SK-N-SH (cell line): ENCODE results near the gene GOLGB1. TPM values are rescaled to one million over a fixed set of nuclear protein-coding genes. Genes with fewer than 3 reads are reported as not detected.

Experiments
- CTCF ChIA-PET: fragments of 300-600, 350-600 bp; formaldehyde crosslinking; extraction: SDS; loops from one replicate; lab custom pipeline; 2021; lab: Yijun Ruan, JAX
- POLR2A ChIA-PET: fragments of 350-600 bp; sonication (Branson Sonifier 250); formaldehyde crosslinking; extraction: SDS; loops from one replicate; lab custom pipeline; 2020; ENCODE audit warnings: antibody characterized with exemption, inconsistent platforms; lab: Yijun Ruan, JAX
- DNase-seq: peaks from one replicate; pipeline ENCODE4 v3.0.0; 2012
- H2AFZ ChIP-seq: fragments of 200-600 bp; sonication (generic); 2 replicates; pipeline ENCODE4 v1.8.1; 2016; ENCODE audit warnings: antibody characterized with exemption, mild to moderate bottlenecking, low read depth
- H3F3A ChIP-seq: fragments of 200-600 bp; sonication (generic); replicated peaks from 2 replicates; pipeline ENCODE3; 2016; ENCODE audit warnings: antibody characterized with exemption, mild to moderate bottlenecking; ENCODE audit not compliant: insufficient read depth
- H3K27ac ChIP-seq, 2 experiments: fragments of 200-500 bp in 1 of 2; fragments of 200-600 bp in 1 of 2; sonication (Bioruptor generic) in 1 of 2; sonication (generic), shearing (Covaris generic) in 1 of 2; 2 replicates each; pipeline versions ENCODE4 v1.5.1 to v1.6.1; 2014 to 2016; ENCODE audit warnings: low read depth in 2 of 2, inconsistent platforms in 1 of 2, low read length in 1 of 2, mild to moderate bottlenecking in 1 of 2, mixed read lengths in 1 of 2
- H3K27me3 ChIP-seq: fragments of 200-600 bp; sonication (generic), shearing (Covaris generic); 2 replicates; pipeline ENCODE4 v1.6.1; 2016; ENCODE audit warnings: mixed run types; ENCODE audit not compliant: insufficient read depth
- H3K36me3 ChIP-seq, 2 experiments: fragments of 200-500 bp in 1 of 2; fragments of 200-600 bp in 1 of 2; sonication (Bioruptor generic) in 1 of 2; sonication (generic) in 1 of 2; replicated peaks in 1 of 2; 2 replicates each; pipeline versions ENCODE3 to v1.5.1; 2014 to 2016; ENCODE audit warnings: low read length in 1 of 2, mild to moderate bottlenecking in 1 of 2; ENCODE audit not compliant: insufficient read depth in 2 of 2, control insufficient read depth in 1 of 2
- H3K4me1 ChIP-seq, 2 experiments: fragments of 200-500 bp in 1 of 2; fragments of 200-600 bp in 1 of 2; sonication (Bioruptor generic) in 1 of 2; sonication (generic), shearing (Covaris generic) in 1 of 2; 2 replicates each; pipeline versions ENCODE4 v1.5.1 to v1.6.1; 2014 to 2016; ENCODE audit warnings: low read depth in 1 of 2, low read length in 1 of 2, mixed run types in 1 of 2; ENCODE audit not compliant: insufficient read depth in 2 of 2, control insufficient read depth in 1 of 2
- H3K4me2 ChIP-seq: fragments of 200-600 bp; sonication (generic), shearing (Covaris generic); 2 replicates; pipeline ENCODE4 v1.6.1; 2017; ENCODE audit warnings: mixed run types
- H3K4me3 ChIP-seq, 2 experiments: fragments of 200-500 bp in 1 of 2; fragments of 200-600 bp in 1 of 2; sonication (Bioruptor generic) in 1 of 2; sonication (generic), shearing (Covaris generic) in 1 of 2; 2 replicates each; pipeline versions ENCODE4 v1.5.1 to v1.8.1; 2014 to 2016; ENCODE audit warnings: low read depth in 2 of 2, inconsistent platforms in 1 of 2, low read length in 1 of 2, mild to moderate bottlenecking in 1 of 2, mixed read lengths in 1 of 2, moderate library complexity in 1 of 2
- H3K79me2 ChIP-seq: fragments of 200-600 bp; sonication (generic); 2 replicates; pipeline ENCODE4 v1.8.1; 2017; ENCODE audit warnings: mild to moderate bottlenecking; ENCODE audit not compliant: insufficient read depth
- H3K9ac ChIP-seq: fragments of 200-600 bp; sonication (generic); 2 replicates; pipeline ENCODE4 v1.6.1; 2017; ENCODE audit warnings: mixed run types
- H3K9me2 ChIP-seq: fragments of 200-600 bp; sonication (generic); 2 replicates; pipeline ENCODE4 v1.6.1; 2017; ENCODE audit warnings: mixed run types
- H3K9me3 ChIP-seq: fragments of 200-600 bp; sonication (generic); 2 replicates; pipeline ENCODE4 v1.6.1; 2017; ENCODE audit warnings: mixed run types, mild to moderate bottlenecking, moderate library complexity
- H4K20me1 ChIP-seq: fragments of 200-600 bp; sonication (generic); 2 replicates; pipeline ENCODE4 v1.6.1; 2017; ENCODE audit warnings: mild to moderate bottlenecking, mixed run types; ENCODE audit not compliant: insufficient read depth
- ELF1 ChIP-seq: IDR thresholded peaks from 2 replicates; pipeline ENCODE4 v1.4.0; 2012
- EP300 ChIP-seq, 2 experiments: IDR thresholded peaks; 2 replicates each; pipeline versions ENCODE4 v1.4.0 to v1.6.1; 2012; ENCODE audit warnings: borderline replicate concordance in 1 of 2, low read depth in 1 of 2, low read length in 1 of 2
- FOSL2 ChIP-seq: IDR thresholded peaks from 2 replicates; pipeline ENCODE4 v1.4.0; 2012; ENCODE audit warnings: low read depth, mild to moderate bottlenecking, moderate library complexity, borderline replicate concordance
- FOXJ3 ChIP-seq: sonication (generic); formaldehyde crosslinking; IDR thresholded peaks from 2 replicates; pipeline ENCODE4 v1.5.1; 2020; ENCODE audit warnings: mild to moderate bottlenecking, missing genetic modification reagents
- FOXM1 ChIP-seq: IDR thresholded peaks from 2 replicates; pipeline ENCODE4 v1.4.0; 2012; ENCODE audit warnings: low read depth, mild to moderate bottlenecking
- GATA2 ChIP-seq: sonication (generic); formaldehyde crosslinking; IDR thresholded peaks from 2 replicates; pipeline ENCODE4 v1.5.0; 2020; ENCODE audit warnings: mild to moderate bottlenecking, missing genetic modification reagents
- RCOR1 ChIP-seq: fragments of 150-350 bp; IDR thresholded peaks from 2 replicates; pipeline ENCODE4 v1.6.1; 2017; ENCODE audit warnings: antibody characterized with exemption, low read length
- REST ChIP-seq: IDR thresholded peaks from 2 replicates; pipeline ENCODE4 v1.6.1; 2012; ENCODE audit warnings: mild to moderate bottlenecking, low read depth, low read length, moderate library complexity
- RFX5 ChIP-seq: IDR thresholded peaks from 2 replicates; pipeline ENCODE4 v1.6.1; 2012; ENCODE audit warnings: mild to moderate bottlenecking, improper control_type of control experiment, low read length
- RXRA ChIP-seq: IDR thresholded peaks from 2 replicates; pipeline ENCODE4 v1.4.0; 2012; ENCODE audit warnings: low read depth, mild to moderate bottlenecking, borderline replicate concordance
- TCF12 ChIP-seq: IDR thresholded peaks from 2 replicates; pipeline ENCODE4 v1.4.0; 2012
- USF2 ChIP-seq: fragments of 150-350 bp; IDR thresholded peaks from 2 replicates; pipeline ENCODE4 v1.6.1; 2017; ENCODE audit warnings: antibody characterized with exemption, low read length, low read depth, borderline replicate concordance
- WGBS: methylation state at CpG from one replicate; pipeline ENCODE4 v1.1.6; 2017; ENCODE audit warnings: low lambda C conversion rate; 5-methylcytosine and 5-hydroxymethylcytosine counted together
- polyA plus RNA-seq, 3 experiments: library from polyadenylated mRNA; depleted of rRNA; stranded (reverse); fragments of >200 nt; gene quantifications; 2 replicates each; pipeline ENCODE4 v1.2.3, GENCODE V29; 2012
- TF ChIP-seq, protein P1 (sequence below): IDR thresholded peaks from 2 replicates; pipeline ENCODE4; 2012
- TF ChIP-seq, protein P2 (sequence below): IDR thresholded peaks from 2 replicates; pipeline ENCODE4 v1.4.0; 2012; ENCODE audit warnings: low read depth

GOLGB1 gene
- polyA plus RNA-seq, 1 of the 3 experiments (the other 2 are of a cell fraction) = 10.3 TPM

DNA sequence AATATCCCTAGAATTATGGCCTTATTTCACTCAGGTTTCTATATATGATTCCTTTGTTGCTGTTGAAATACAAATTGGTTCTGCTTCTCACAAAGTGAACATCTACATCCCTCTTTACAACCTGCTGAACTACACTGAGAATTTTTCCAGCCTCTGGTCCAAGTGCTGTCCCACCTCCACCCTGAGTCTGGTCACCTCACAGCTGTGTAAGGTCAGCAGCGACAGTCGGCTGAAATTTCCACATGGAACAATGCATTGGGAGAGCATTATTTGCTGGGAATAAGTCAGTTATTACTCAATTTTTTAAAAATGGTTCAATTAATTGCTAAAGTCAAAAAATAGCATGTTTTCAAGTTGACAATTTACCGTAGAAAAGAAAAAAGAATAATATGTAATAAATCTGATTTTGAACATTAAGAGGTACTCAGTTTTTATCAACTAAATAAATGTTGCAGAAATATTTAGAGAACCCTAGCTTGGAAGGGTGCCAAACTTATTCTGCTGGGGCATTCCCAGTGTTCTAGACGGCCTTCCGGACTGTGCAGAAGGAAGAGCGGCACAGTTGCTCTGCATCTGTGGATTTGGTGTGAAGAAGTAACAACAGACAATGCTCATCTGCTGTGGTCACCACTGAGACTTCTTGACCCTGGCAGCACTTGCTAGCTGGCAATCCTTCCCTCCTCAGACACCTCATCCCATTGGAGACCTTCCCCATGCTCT is 90.7 kb downstream of the GOLGB1 start:
- no peaks in the 10 kb centered on the region for H3F3A ChIP-seq
- no peak overlapping the region for H3K27ac ChIP-seq
- H3K4me3 ChIP-seq = no peak overlapping the region
- H3K9me3 ChIP-seq = no peaks in the 10 kb centered on the region; the same call in 1 of the 2 replicates
- H3K9me2 ChIP-seq = no peaks in the 10 kb centered on the region
- no peak overlapping the region for H2AFZ ChIP-seq
- no peak overlapping the region for H3K9ac ChIP-seq
- no peak for DNase-seq
- CTCF ChIA-PET = no interaction called here
- peaks cover 15 to 22% of the 10 kb centered on the region in 2 experiments for H3K36me3 ChIP-seq
- TF ChIP-seq EP300 (IDR thresholded peaks at IDR 0.05; ENCODE audit: borderline replicate concordance in 1 of 2, low read depth in 1 of 2, low read length in 1 of 2) (no peak), FOXM1 (no peak), FOXJ3 (CRISPR knock-in tag) (no peak), GATA2 (CRISPR knock-in tag) (no peak), TCF12 (no peak), USF2 (no peak), RFX5 (no peak), RXRA (no peak), ELF1 (no peak), RCOR1 (no peak), FOSL2 (no peak), REST (no peak)
- TF ChIP-seq, protein P1, sequence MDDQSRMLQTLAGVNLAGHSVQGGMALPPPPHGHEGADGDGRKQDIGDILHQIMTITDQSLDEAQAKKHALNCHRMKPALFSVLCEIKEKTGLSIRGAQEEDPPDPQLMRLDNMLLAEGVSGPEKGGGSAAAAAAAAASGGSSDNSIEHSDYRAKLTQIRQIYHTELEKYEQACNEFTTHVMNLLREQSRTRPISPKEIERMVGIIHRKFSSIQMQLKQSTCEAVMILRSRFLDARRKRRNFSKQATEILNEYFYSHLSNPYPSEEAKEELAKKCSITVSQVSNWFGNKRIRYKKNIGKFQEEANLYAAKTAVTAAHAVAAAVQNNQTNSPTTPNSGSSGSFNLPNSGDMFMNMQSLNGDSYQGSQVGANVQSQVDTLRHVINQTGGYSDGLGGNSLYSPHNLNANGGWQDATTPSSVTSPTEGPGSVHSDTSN = no peak
- TF ChIP-seq, protein P2, sequence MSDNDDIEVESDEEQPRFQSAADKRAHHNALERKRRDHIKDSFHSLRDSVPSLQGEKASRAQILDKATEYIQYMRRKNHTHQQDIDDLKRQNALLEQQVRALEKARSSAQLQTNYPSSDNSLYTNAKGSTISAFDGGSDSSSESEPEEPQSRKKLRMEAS = no peak
- no peaks in the 10 kb centered on the region for H3K27me3 ChIP-seq
- no peak overlapping the region for H3K4me2 ChIP-seq
- H4K20me1 ChIP-seq = no peaks in the 10 kb centered on the region
- H3K4me1 ChIP-seq = no peaks in the 10 kb centered on the region; a peak in 1 of 4 replicates
- WGBS = 95% methylated on average over 6 of the region's 6 CpGs
- POLR2A ChIA-PET = no interaction called here
- H3K79me2 ChIP-seq = no peaks in the 10 kb centered on the region
